NCI-H774 (cell line): ENCODE data around the gene CDKL5.
"Not testable (repeated sequence)": the region's sequence is repeated elsewhere in the genome, so short reads cannot be mapped to it uniquely, and the experiment has no call there.

Source experiments
- DNase-seq: peaks from one replicate; lab custom pipeline; 2025; lab: John Stamatoyannopoulos, UW

The CDKL5 gene

GRCh38 chrX:18425199-18426003 is at the start of gene CDKL5:
CDKL5 (plus strand) TSS chrX:18425608; CDS start chrX:18507097, 81,489 bp downstream.
- DNase-seq, result peak; percentile 93

DNA sequence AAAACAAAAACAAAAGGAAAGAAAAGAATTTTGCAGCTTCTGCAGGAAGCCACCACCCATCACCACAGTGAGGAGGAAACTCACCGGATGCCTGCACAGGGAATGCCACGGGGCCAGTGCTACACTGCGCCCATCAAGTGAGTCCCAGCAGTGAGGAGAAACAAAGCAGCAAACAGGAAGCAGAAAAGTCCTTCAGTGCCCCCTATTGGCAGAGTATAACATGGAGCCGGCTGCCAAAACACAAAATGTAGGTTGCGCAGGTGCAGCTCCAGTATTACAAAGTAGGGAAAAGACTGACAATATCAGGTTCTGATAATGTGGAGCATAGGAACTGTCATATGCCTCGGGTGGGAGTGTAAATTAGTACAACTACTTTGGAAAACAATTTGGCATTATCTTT is 47.6 kb upstream of the CDKL5 start:
- DNase-seq, result peak; percentile 23

GRCh38 chrX:18389966-18390365 is 35.4 kb upstream of the CDKL5 start:
- DNase-seq, result no peak

- peak; percentile 4 for DNase-seq
Observed at GRCh38 chrX:18390941-18391538, 34.4 kb upstream of the CDKL5 start.

GRCh38 chrX:18394477-18394876 is 30.9 kb upstream of the CDKL5 start:
- DNase-seq, result no peak

DNA sequence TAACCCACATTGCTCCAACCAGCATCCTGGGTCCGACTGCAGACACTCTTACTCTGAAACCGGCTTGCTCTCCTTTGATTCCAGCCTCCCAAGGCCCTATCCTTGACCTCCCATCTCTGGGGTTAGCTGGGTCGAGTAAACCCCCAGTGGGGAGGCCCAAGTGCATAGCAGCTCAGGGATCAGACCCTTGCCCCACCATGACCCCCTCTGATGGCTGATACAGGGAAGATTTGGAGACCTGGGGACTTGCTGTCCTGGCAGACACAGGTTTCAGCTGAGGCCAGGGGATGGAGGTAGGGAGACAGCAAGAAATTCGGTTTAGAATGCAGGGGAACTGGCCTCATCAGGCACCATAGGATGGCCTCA is 23.6 kb upstream of the CDKL5 start:
- DNase-seq, result no peak

DNA sequence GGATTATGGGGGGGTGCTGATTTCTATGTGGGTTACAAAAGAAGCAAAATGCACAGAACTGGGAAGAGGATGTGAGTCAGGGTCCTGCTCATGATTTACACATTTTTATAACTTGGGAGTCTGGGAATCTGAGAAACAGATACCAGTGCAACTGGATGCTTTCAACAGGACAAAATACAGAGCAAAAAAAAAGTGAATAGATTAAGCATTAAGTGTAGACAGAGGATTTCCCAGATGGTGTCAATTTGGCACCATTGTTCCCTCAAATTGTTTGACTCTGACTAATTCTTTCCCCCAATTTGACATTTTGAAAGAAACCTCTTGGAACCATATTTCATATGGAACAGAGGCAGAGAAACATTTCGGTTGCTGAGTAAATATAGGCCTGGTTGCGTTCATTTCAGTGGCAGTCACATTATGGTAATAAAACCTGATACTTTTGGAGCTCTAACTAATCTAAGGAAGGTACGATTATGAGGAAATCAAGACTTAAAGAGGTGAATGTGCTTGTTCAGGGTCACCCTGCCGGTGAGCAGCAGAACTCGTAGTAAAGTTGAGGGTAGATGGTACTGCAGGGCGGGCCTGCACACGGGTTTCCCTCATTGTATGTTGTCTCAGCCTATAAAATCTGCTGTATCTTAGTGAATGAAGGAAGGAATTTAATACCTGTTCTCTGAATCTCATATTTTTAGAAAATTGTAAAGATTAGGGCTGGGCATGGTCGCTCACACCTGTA is 18.7 kb upstream of the CDKL5 start:
- no peak for DNase-seq

- DNase-seq, result no peak
Observed at GRCh38 chrX:18410038-18410437, 15.4 kb upstream of the CDKL5 start.

DNA sequence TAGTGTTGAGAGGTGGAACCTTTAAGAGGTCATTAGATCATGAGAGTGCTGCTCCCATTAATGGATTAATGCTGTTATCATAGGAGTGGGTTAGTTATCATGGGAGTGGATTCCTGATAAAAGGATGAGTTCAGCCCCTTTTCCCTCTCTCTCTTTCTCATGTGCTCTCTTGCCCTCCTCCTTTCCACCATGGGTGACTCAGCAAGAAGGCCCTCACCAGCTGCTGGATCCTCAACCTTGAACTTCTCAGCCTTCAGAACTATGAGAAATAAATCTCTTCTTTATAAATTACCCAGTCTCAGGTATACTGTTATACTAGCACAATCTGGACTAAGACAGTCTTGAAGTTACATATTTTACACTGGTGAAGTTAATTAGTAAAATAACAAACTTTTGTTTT is 10.0 kb upstream of the CDKL5 start:
- no peak for DNase-seq

GRCh38 chrX:18422325-18422724 is 3.1 kb upstream of the CDKL5 start:
- DNase-seq, result no peak

- DNase-seq, result no peak
Observed at GRCh38 chrX:18422886-18423285, 2.5 kb upstream of the CDKL5 start.

GRCh38 chrX:18424482-18425198 is 768 bp upstream of the CDKL5 start:
- peak; percentile 8 for DNase-seq

DNA sequence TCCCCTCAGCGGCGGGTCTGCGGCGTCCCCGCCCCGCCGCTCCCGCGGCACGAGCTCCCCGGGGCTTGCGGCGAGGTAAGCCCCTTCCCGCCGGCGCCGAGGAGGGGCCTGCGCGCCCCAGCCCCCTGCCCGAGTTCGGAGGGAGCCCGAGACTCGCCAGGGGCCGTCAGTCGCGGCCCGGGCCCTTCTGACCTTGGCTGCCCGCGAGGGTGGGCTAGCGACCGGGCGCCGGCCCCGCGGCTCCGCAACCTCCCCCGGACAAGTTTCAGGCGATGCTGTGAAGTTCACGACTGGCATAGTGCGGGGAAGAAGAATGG is 554 bp downstream of the CDKL5 start:
- no peak for DNase-seq

- DNase-seq, result no peak
Observed at GRCh38 chrX:18428006-18428405, 2.6 kb downstream of the CDKL5 start.

DNA sequence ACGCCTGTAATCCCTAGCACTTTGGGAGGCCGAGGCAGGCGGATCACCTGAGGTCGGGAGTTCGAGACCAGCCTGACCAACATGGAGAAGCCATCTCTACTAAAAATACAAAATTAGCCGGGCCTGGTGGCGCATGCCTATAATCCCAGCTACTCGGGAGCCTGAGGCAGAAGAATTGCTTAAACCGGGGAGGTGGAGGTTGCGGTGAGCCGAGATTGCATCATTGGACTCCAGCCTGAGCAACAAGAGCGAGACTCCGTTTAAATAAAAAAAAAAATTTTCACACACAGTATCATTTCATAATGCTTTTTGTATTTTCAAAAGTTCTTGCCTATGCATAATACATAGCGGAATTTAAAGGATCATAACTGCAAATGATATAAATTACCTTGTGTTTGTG is 7.9 kb downstream of the CDKL5 start:
- DNase-seq, result not testable (repeated sequence)

DNA sequence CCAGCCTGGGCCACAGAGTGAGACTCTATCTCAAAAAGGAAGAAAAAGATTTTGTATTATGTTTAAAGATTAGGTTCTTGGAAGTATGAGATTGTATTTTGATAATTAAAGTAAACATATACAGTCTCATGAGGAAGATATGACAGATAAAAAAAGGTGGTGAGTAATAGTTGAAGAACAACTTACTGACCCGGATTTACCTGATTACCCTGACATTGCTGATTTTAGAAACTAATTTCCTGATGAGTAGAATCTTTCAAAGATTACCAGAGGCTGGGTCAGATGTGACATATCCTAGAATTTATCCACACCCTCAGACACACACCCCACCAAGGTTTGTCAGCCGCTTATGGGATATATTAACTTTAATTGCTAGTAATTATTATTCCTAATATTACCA is 9.5 kb downstream of the CDKL5 start:
- DNase-seq, result no peak

- DNase-seq, result no peak
Observed at GRCh38 chrX:18436017-18436416, 10.6 kb downstream of the CDKL5 start.

DNA sequence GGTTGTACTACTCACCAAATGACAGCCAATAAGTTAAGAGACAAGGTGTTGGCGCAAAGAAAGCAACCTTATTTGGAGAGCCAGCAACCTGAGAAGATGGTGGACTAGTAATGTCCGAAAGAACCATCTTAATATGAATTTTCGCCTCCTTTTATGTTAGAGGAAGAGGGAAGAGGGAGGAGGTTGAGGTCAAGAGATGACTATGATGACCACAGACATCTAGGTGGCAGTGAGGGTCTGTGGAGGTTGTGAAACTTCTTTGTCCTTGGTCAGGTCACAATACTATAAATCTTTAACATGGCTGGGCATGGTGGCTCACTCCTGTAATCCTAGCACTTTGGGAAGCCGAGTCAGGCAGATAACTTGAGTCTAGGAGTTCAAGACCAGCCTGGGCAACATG is 15.4 kb downstream of the CDKL5 start:
- no peak for DNase-seq

DNA sequence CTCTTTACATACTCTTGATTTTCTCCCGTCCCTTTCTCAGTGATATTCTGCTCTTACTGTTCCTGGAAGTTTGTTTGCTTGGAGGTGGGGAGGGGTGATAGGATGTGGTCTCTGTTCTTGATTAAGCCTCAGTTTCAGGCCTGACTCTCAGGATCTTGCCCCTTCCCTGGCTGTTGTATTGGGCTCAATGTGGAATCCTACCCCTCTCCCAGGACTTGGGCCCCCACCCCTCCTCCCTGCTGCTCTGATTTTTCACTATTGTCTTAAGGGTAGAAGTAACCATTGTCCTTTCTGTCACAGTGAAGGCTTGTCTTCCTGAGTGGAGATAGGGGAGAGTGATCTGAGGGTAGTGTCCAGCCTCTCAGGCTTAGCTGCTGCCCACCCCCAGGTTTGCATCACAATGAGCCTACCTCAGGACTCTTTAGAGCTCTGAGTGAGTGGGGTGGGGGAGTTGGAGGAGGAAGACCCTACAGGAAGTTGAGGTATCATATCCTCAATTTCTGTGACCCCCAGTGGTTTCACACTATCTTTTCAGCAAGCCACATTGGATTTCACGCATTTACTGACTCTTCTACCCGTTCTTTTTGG is 16.5 kb downstream of the CDKL5 start:
- no peak for DNase-seq

DNA sequence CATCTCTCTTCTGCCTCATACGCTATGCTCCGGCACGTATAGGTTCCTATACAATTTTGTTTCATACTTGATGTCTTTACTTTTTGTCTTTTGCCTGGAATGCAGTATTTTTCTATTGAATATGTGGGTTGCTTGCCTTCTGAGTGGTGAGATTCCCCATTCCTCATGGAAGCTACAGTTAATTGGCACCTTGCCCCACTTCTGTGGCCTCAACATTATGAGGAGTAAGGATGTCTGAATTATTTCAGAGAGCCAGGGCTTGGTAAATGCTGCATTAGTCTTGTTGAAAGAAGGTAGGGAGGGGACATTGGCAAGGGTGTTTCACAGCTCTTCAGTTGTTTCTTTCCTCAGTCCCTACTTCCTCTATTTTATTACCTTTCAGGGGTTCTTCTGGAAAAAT is 23.0 kb downstream of the CDKL5 start:
- no peak for DNase-seq

- DNase-seq, result no peak
Observed at GRCh38 chrX:18449236-18449635, 23.8 kb downstream of the CDKL5 start.

DNA sequence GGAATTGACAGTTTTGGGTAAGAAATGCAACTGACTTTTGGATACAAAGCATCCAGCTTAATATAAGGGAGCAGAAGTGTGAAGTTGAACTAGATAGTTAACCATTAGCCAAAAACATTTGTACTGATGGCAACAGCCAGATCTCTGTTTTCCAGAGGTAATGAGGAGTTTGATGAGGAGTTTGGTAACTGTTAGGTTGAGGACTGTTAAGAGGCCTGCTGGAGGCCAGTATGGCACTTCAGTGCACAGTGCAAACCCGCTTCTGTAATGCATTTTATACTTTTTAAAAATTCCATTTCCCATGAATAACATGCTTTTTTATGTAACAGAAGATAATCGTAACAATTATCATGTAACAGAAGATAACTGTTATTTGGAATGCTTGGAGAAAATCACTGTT is 30.0 kb downstream of the CDKL5 start:
- DNase-seq, result no peak
